Small intestine (tissue), 7 donors: ENCODE results near the gene PRSS50. TPM values are rescaled to one million over a fixed set of nuclear protein-coding genes. Genes with fewer than 3 reads are reported as not detected.
A peak's percentile ranks its signal among the peaks of the same experiment; 100 is the strongest.

Source experiments
- DNase-seq, 2 donors: peaks; one replicate each; pipeline versions ENCODE4 v3.0.0 to v3.0.0-alpha.2; 2013
- FAIRE-seq: peaks from 2 replicates; lab custom pipeline; 2012; peaks lifted over from hg19 to GRCh38; lab: Jason Lieb, UNC
- H3K27ac ChIP-seq, 3 donors: one replicate each; pipeline ENCODE4 v1.5.1; 2013; ENCODE audit warnings: low read length in 2 of 3, mild to moderate bottlenecking in 2 of 3, control low read depth in 1 of 3, inconsistent platforms in 1 of 3, low read depth in 1 of 3, moderate library complexity in 1 of 3
- H3K27me3 ChIP-seq, 3 donors: one replicate each; pipeline ENCODE4 v1.6.1; 2013; ENCODE audit warnings: low read length in 3 of 3, inconsistent platforms in 1 of 3; ENCODE audit not compliant: control insufficient read depth in 3 of 3, insufficient read depth in 3 of 3
- H3K36me3 ChIP-seq, 3 donors: one replicate each; pipeline ENCODE4 v1.6.1; 2013; ENCODE audit warnings: low read length in 3 of 3, inconsistent platforms in 1 of 3, low read depth in 1 of 3, mild to moderate bottlenecking in 1 of 3, moderate library complexity in 1 of 3; ENCODE audit not compliant: control insufficient read depth in 3 of 3, insufficient read depth in 2 of 3
- H3K4me1 ChIP-seq, 3 donors: one replicate each; pipeline ENCODE4 v1.6.1; 2013; ENCODE audit warnings: low read length in 2 of 3, inconsistent platforms in 1 of 3, low read depth in 1 of 3, mild to moderate bottlenecking in 1 of 3, moderate library complexity in 1 of 3; ENCODE audit not compliant: control insufficient read depth in 3 of 3, insufficient read depth in 2 of 3
- H3K4me3 ChIP-seq, 3 donors: one replicate each; pipeline ENCODE4 v1.5.1; 2013; ENCODE audit warnings: low read length in 3 of 3, control low read depth in 1 of 3, inconsistent platforms in 1 of 3, low read depth in 1 of 3, mild to moderate bottlenecking in 1 of 3, moderate library complexity in 1 of 3
- H3K9me3 ChIP-seq, 2 donors: one replicate each; pipeline ENCODE4 v1.6.1; 2013; ENCODE audit warnings: low read depth in 1 of 2, low read length in 1 of 2; ENCODE audit not compliant: control insufficient read depth in 2 of 2, insufficient read depth in 1 of 2
- WGBS, 3 donors: extraction: QIAGEN DNeasy Blood & Tissue Kit; methylation state at CpG; one replicate each; pipeline ENCODE4 v1.1.7; 2013; 5-methylcytosine and 5-hydroxymethylcytosine counted together
- polyA plus RNA-seq, 4 donors: library from polyadenylated mRNA; stranded (reverse) in 3 of 4; unstranded in 1 of 4; fragments of 200-250 nt in 3 of 4; fragments of 120-200 nt in 1 of 4; gene quantifications; one replicate each; pipeline versions ENCODE4 v1.2.1 to v1.2.3, GENCODE V29; 2013
- donor health status: healthy with polysubstance abuse.
- donor health status: control.
- donor health status: control.
- donor health status: Bipolar disorder and iron deficiency.
- donor health status: healthy.

Gene PRSS50
- polyA plus RNA-seq, 4 donors: 0.01 to 3.7 TPM; not detected in 2

DNA sequence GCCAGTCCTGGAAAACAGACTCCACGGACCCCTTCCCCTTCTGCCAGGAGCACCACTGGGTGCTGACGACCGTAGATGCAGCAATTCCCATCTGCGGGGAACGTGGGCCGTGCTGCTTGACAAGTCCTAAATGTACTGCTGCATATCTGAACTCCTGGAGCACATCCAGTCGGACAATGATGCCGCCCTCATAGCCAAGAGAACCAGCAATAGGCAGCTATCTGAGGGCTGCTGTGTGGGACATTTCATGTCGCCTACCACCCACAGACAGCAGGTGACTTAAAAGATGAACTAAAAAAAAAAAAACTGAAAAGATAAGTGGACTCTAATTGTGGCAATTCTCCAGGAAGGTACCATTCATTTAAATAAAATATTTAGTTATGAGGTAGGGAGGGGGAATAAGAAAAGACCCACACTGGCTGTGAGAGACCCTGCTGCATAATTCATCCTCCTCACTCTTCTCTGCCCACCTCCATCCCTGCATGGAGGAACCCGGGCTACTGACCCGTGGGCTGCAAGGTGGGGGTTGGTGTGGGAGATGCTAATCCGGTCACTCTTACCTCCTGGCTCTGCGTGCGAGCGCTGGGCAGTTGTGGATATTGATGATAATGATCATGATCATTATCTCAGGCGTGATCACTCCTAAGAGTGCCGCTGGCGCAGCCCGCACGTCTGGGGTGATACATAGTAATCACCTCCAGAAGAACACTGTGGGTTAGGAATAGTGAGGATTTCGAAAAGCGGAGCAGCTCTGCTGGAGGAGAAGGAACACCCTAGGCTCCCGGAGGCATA is 52.5 kb downstream of the PRSS50 start:
- no peak for FAIRE-seq
- H3K27ac ChIP-seq: no peak overlapping the region
- H3K27me3 ChIP-seq: no peaks in the 10 kb centered on the region
- peaks cover 0 to under 1% (median 0%) of the 10 kb centered on the region in 3 donors for H3K36me3 ChIP-seq
- H3K4me1 ChIP-seq: peaks cover 0 to 13% (median 0%) of the 10 kb centered on the region in 3 donors
- 71 to 84% (median 79%) methylated on average over 22 to 23 of the region's 23 CpGs for WGBS, 3 donors
- H3K4me3 ChIP-seq: no peak overlapping the region
- no peaks in the 10 kb centered on the region for H3K9me3 ChIP-seq
- DNase-seq: no peak

DNA sequence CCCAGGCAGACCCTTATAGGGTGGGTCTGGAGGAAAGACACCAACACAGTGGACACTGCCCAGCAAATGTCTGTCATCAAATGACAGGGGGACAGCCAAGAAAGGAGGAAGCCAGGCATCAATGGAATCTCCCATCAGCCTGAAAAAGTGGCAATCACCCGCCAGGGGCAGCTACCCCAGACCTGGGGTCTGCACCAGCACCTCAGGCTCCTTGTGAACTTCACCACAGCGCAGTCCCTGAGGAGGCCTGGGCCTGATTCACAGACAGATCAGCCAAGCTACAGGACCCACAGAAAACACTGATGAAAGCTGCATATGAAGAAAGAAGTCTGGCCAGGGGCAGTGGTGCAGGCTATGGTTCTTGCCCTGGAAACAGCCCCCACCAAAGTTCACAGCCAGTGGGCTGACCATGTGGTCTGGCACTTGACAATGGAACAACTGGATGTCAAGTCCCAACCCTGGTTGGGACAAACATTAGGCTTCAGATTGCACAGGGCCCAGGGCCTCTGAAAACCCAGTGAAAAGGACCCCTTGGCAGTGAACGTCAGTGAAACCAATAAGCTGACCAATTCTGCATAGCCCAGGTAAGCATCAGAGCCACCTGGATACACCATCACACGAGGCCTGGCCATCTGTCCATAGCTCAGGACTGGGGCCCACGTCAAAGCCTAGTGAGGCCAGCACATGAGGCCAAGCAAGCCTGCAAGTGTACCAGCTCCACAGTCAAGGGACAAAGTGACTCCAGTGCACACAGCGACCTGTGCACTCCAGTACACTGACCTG is 53.3 kb downstream of the PRSS50 start:
- no peak for FAIRE-seq
- no peak overlapping the region for H3K27ac ChIP-seq

DNA sequence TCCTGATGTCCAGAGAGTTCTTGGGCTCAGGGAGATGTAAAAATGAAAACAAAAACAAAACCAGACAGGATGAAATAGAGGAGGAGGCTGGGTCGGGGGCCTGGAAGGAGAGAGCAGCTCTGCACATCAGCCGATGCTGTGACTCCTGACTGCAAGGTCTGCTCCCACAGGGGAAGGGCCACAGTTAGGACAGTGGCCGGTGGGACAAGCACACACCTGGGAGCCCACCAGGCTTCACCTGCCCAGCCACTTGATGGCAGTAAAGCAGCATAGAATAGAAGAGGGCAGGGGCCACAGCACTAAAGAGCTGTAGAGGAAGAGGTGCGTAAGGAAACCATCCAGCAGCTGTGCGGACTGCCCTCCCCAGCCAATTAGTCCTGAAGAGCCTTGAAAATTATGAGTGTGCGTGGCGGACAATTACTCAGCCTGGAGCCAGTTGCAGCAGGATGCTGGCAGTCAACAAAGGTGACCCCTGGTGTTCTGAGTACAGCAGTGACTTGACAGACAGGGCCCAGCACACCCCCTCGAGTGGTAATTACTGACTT is 54.0 kb downstream of the PRSS50 start:
- FAIRE-seq: no peak
- Histone ChIP-seq H3K4me3 (no peak overlapping the region), H3K36me3 (no peaks in the 10 kb centered on the region), H3K27ac (no peak overlapping the region), H3K9me3 (no peaks in the 10 kb centered on the region), H3K27me3 (no peaks in the 10 kb centered on the region), H3K4me1 (peaks cover 0 to 13% (median 0%) of the 10 kb centered on the region in 3 donors)
- WGBS, 3 donors: 54 to 62% (median 61%) methylated on average over 8 of the region's 8 CpGs
- peak in 1 of 2 donors; percentile 23 for DNase-seq

More for the DNA sequence above, 53.3 kb downstream of the PRSS50 start:
- H3K4me1 ChIP-seq: peaks cover 0 to 13% (median 0%) of the 10 kb centered on the region in 3 donors
- no peak for DNase-seq
- H3K27me3 ChIP-seq: no peaks in the 10 kb centered on the region
- WGBS, 3 donors: 78 to 85% (median 85%) methylated on average over 6 of the region's 6 CpGs
- no peaks in the 10 kb centered on the region for H3K36me3 ChIP-seq
- H3K9me3 ChIP-seq: no peaks in the 10 kb centered on the region
- no peak overlapping the region for H3K4me3 ChIP-seq

DNA sequence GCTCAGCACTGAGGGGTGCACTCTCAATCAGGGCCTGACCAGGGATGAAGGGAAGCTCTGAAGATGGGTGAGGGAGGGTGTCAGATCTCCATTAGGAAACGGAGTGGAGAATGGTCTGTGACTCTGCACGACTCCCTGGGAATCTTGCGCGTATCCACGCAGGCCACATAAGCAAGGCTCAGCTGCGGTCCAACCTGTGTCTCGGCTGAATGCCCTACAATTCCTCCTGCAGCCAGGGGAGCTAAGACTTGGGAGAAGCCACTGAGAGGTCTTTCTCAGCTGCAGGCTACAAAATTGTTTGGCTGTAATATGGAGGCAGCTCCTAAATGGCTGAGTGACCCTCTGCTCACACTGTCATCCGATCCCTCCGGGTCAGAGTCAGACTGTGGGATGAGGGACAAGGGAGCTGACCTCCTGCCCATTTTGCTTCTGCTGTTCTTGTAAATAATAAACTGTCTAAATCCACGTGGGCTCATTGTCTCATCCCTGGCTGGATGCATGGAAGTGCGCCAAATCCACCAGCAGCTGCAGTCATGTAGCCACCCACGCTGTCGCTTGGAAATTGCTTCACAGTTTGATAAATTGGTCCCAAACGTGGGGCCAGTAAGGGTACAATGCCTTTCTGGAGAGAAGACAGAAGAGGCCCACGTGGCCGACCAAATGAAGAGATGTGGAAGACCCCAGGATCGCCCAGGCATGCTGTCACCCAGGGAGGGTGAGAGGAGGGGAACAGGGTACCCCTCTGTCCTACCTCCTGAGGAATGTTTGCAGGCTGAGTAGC is 54.7 kb downstream of the PRSS50 start:
- H3K27ac ChIP-seq: no peak overlapping the region
- 56 to 63% (median 57%) methylated on average over 17 of the region's 17 CpGs for WGBS, 3 donors
- no peak for DNase-seq
- no peak for FAIRE-seq
- no peaks in the 10 kb centered on the region for H3K9me3 ChIP-seq
- H3K4me3 ChIP-seq: no peak overlapping the region
- H3K36me3 ChIP-seq: no peaks in the 10 kb centered on the region
- peaks cover 0 to 7% (median 0%) of the 10 kb centered on the region in 3 donors for H3K4me1 ChIP-seq
- no peaks in the 10 kb centered on the region for H3K27me3 ChIP-seq

Other genes with a start within 250 kb of the PRSS50 start
- under 1 TPM in 1 of 4 donors, not detected in 3; 0.06 TPM for gene RTP3, start 219.9 kb downstream of the PRSS50 start, polyA plus RNA-seq
- under 1 TPM in 3 of 4 donors, not detected in 1; 0.22 to 0.66 (median 0.61) TPM for gene LRRC2, start 151.6 kb downstream of the PRSS50 start, polyA plus RNA-seq
- not detected for gene FAM240A, start 105.3 kb downstream of the PRSS50 start, polyA plus RNA-seq
- 10 to 100 TPM; 11.8 to 100.0 (median 46.5) TPM for gene ALS2CL, start 24.2 kb downstream of the PRSS50 start, polyA plus RNA-seq
- gene TMIE, start 16.5 kb downstream of the PRSS50 start, polyA plus RNA-seq: under 1 TPM in 2 of 4 donors, not detected in 2; 0.22 to 0.70 TPM
- 10 to 100 TPM in 2 of 4 donors, 1 to 10 TPM in 2; 1.4 to 81.6 (median 24.2) TPM for gene MYL3, start 145.6 kb upstream of the PRSS50 start, polyA plus RNA-seq
- gene PTH1R, start 159.9 kb upstream of the PRSS50 start, polyA plus RNA-seq: 10 to 100 TPM in 1 of 4 donors, 1 to 10 TPM in 2, under 1 TPM in 1; 0.67 to 45.8 (median 3.5) TPM